Caco-2 (cell line): ENCODE data around the gene SMIM23. TPM values are rescaled to one million over a fixed set of nuclear protein-coding genes. Genes with fewer than 3 reads are reported as not detected.

Experiments used
- BruUV-seq: library from RNA; stranded (reverse); fragments of 400-500 nt; replicated peaks from 2 replicates; lab custom pipeline; 2021; lab: Mats Ljungman, UMichigan
- CTCF ChIA-PET: fragments of 300-600 bp; sonication (Branson Sonifier 250); formaldehyde crosslinking; loops from one replicate; lab custom pipeline; 2022; ENCODE audit warnings: antibody characterized with exemption; lab: Charles Lee
- POLR2A ChIA-PET: fragments of 300-600 bp; sonication (Branson Sonifier 250); formaldehyde crosslinking; loops from one replicate; lab custom pipeline; 2022; ENCODE audit warnings: antibody characterized with exemption; lab: Charles Lee
- DNase-seq, 2 experiments: peaks; one replicate each; pipeline versions ENCODE4 v3.0.0 to v3.0.0-alpha.2; 2020 to 2022
- H3K27me3 ChIP-seq: replicated peaks from 2 replicates; pipeline ENCODE4 v1.6.0; 2011; ENCODE audit warnings: low read length; ENCODE audit not compliant: control insufficient read depth, insufficient read depth
- H3K36me3 ChIP-seq: 2 replicates; pipeline ENCODE4 v1.5.1; 2011; ENCODE audit warnings: low read length; ENCODE audit not compliant: control insufficient read depth, insufficient read depth
- H3K4me1 ChIP-seq: fragments of 250-450 bp; sonication (Bioruptor Pico); 2 replicates; pipeline ENCODE4 v1.5.1; 2020; ENCODE audit warnings: mild to moderate bottlenecking
- H3K4me3 ChIP-seq: 2 replicates; pipeline ENCODE4 v1.5.1; 2011; ENCODE audit warnings: low read depth, mild to moderate bottlenecking, control low read depth, low read length
- H3K9me3 ChIP-seq: fragments of 250-450 bp; sonication (Bioruptor Pico); 2 replicates; pipeline ENCODE4 v1.5.1; 2020; ENCODE audit warnings: mild to moderate bottlenecking, moderate library complexity
- H3K27ac Mint-ChIP-seq: one replicate; pipeline ENCODE4 v1.8.0; 2022; ENCODE audit warnings: mixed read lengths; ENCODE audit not compliant: unreplicated experiment
- H3K27me3 Mint-ChIP-seq: one replicate; pipeline ENCODE4 v1.8.0; 2022; ENCODE audit warnings: mixed read lengths; ENCODE audit not compliant: insufficient read depth, unreplicated experiment
- H3K36me3 Mint-ChIP-seq: one replicate; pipeline ENCODE4 v1.8.0; 2022; ENCODE audit warnings: mild to moderate bottlenecking, mixed read lengths; ENCODE audit not compliant: insufficient read depth, unreplicated experiment
- H3K4me1 Mint-ChIP-seq: one replicate; pipeline ENCODE4 v1.8.0; 2022; ENCODE audit warnings: low read depth, mixed read lengths; ENCODE audit not compliant: unreplicated experiment
- H3K4me3 Mint-ChIP-seq: one replicate; pipeline ENCODE4 v1.8.0; 2022; ENCODE audit warnings: mild to moderate bottlenecking, moderate library complexity, mixed read lengths; ENCODE audit not compliant: unreplicated experiment
- H3K9me3 Mint-ChIP-seq: one replicate; pipeline ENCODE4 v1.8.0; 2022; ENCODE audit warnings: mixed read lengths; ENCODE audit not compliant: unreplicated experiment
- intact Hi-C: fragments of 100-400 bp; cut with micrococcal nuclease; formaldehyde crosslinking; loops from one replicate; pipeline ENCODE4 v1.10.0; 2022; ENCODE audit not compliant: unreplicated experiment
- total RNA-seq: library from RNA; stranded (reverse); gene quantifications from 2 replicates; pipeline ENCODE4 v1.2.3, GENCODE V29; 2022
- TF ChIP-seq, protein P1 (sequence below), 2 experiments: fragments of 200-600 bp in 1 of 2; IDR thresholded peaks; 1 replicate in 1 of 2; 2 replicates in 1 of 2; pipeline versions ENCODE4 v1.5.1 to v1.8.0; 2011 to 2022; ENCODE audit warnings: antibody characterized with exemption in 1 of 2, control low read depth in 1 of 2, inconsistent platforms in 1 of 2, low read depth in 1 of 2, low read length in 1 of 2, mild to moderate bottlenecking in 1 of 2, moderate library complexity in 1 of 2; ENCODE audit not compliant: insufficient read depth in 1 of 2, severe bottlenecking in 1 of 2, unreplicated experiment in 1 of 2

Gene SMIM23
- total RNA-seq, 1 experiment from 2014 or later = not detected

DNA sequence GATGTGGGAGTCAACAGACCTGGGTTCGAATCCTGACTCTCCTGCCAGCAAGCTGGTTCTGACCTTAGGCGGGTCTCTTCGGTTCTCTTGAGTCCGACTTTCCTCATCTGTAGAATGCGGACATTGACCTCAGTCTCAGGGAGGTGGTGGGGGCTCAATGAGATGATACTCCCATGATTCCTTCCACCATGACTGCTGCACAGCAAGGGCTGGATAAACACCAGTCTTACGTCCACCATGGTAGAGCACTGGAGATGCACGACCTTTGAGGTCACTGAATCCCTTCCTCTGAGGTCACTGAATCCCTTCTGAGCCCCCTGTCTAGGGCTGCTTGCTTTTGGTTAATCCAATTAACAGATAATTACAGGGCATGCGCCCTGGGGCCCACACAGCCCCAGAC, 12.5 kb upstream of the SMIM23 start:
- Histone ChIP-seq H3K4me3 (no peak overlapping the region), H3K36me3 (no peaks in the 10 kb centered on the region), H3K9me3 (no peaks in the 10 kb centered on the region), H3K27me3 (no peaks in the 10 kb centered on the region), H3K4me1 (no peaks in the 10 kb centered on the region)
- ChIA-PET POLR2A (no interaction called here), CTCF (no interaction called here)
- Mint-ChIP-seq H3K36me3 (no peaks in the 10 kb centered on the region), H3K9me3 (no peaks in the 10 kb centered on the region), H3K27ac (no peak overlapping the region), H3K4me1 (no peaks in the 10 kb centered on the region), H3K27me3 (peaks cover 2% of the 10 kb centered on the region), H3K4me3 (no peak overlapping the region)
- TF ChIP-seq, protein P1, sequence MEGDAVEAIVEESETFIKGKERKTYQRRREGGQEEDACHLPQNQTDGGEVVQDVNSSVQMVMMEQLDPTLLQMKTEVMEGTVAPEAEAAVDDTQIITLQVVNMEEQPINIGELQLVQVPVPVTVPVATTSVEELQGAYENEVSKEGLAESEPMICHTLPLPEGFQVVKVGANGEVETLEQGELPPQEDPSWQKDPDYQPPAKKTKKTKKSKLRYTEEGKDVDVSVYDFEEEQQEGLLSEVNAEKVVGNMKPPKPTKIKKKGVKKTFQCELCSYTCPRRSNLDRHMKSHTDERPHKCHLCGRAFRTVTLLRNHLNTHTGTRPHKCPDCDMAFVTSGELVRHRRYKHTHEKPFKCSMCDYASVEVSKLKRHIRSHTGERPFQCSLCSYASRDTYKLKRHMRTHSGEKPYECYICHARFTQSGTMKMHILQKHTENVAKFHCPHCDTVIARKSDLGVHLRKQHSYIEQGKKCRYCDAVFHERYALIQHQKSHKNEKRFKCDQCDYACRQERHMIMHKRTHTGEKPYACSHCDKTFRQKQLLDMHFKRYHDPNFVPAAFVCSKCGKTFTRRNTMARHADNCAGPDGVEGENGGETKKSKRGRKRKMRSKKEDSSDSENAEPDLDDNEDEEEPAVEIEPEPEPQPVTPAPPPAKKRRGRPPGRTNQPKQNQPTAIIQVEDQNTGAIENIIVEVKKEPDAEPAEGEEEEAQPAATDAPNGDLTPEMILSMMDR (IDR thresholded peaks at IDR 0.05; ENCODE audit: insufficient read depth in 1 of 2, low read depth in 1 of 2, low read length in 1 of 2, severe bottlenecking in 1 of 2, unreplicated experiment in 1 of 2) = no peak
- no peak for DNase-seq
- no TSS peak for BruUV-seq
- intact Hi-C loops = loop anchor here (5.0 kb wide), 1 partner anchor 134 kb away; no protein-coding TSS in a partner anchor

DNA sequence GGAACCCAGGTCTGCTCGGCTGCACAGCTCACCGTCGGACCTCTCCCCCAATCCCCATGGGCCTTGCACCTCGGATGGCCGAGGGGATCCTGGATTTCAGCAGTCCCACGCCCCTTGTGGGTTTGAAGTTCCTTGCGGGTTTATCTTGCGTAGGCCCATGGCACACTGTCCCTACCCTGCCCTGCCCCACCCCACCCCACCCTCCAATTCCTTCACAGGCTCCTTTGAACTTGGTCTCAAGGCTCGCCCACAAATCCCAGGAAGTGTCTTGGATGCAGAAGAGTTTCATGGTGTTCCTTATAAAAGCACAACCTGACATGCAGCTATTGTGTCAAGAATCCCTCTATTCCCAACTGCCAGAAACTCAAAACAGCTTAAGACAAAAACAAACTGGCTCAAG, 11.2 kb upstream of the SMIM23 start:
- CTCF ChIA-PET = no interaction called here
- H3K4me1 Mint-ChIP-seq = no peaks in the 10 kb centered on the region
- no peak overlapping the region for H3K27ac Mint-ChIP-seq
- peaks cover 4% of the 10 kb centered on the region for H3K27me3 Mint-ChIP-seq
- Histone ChIP-seq H3K9me3 (no peaks in the 10 kb centered on the region), H3K36me3 (no peaks in the 10 kb centered on the region), H3K27me3 (no peaks in the 10 kb centered on the region), H3K4me1 (no peaks in the 10 kb centered on the region), H3K4me3 (no peak overlapping the region)
- BruUV-seq = no TSS peak
- H3K4me3 Mint-ChIP-seq = no peak overlapping the region
- TF ChIP-seq, protein P1 (IDR thresholded peaks at IDR 0.05; ENCODE audit: insufficient read depth in 1 of 2, low read depth in 1 of 2, low read length in 1 of 2, severe bottlenecking in 1 of 2, unreplicated experiment in 1 of 2) = no peak
- no peaks in the 10 kb centered on the region for H3K36me3 Mint-ChIP-seq
- no peak for DNase-seq
- no peaks in the 10 kb centered on the region for H3K9me3 Mint-ChIP-seq
- intact Hi-C loops = loop anchor here (5.0 kb wide), 1 partner anchor 133 kb away; no protein-coding TSS in a partner anchor
- POLR2A ChIA-PET = no interaction called here

DNA sequence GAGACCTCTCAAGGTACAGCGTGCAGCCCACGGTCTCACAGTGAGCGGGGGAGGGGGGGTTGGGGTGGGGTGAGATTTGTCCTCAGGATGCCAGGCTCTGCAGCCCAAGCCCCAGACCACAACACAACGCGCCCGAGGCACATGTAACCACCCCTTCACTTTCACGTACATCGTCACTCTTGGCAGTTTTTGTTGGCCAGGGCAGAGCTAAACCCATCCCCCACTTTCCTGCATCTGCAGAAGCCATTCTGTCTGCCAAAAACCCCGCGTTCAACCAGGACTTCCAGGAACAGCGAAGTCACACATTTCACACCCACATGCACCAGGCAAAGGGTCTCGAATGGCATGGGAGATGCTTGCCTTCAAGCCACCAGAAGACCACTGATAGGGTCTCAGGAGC, 9.4 kb upstream of the SMIM23 start:
- Histone ChIP-seq H3K27me3 (no peaks in the 10 kb centered on the region), H3K36me3 (no peaks in the 10 kb centered on the region), H3K4me3 (no peak overlapping the region), H3K9me3 (no peaks in the 10 kb centered on the region), H3K4me1 (no peaks in the 10 kb centered on the region)
- no peak overlapping the region for H3K27ac Mint-ChIP-seq
- peaks cover 4% of the 10 kb centered on the region for H3K27me3 Mint-ChIP-seq
- no peak for DNase-seq
- POLR2A ChIA-PET = no interaction called here
- no peaks in the 10 kb centered on the region for H3K4me1 Mint-ChIP-seq
- CTCF ChIA-PET = no interaction called here
- BruUV-seq = no TSS peak
- no peak overlapping the region for H3K4me3 Mint-ChIP-seq
- H3K9me3 Mint-ChIP-seq = peaks cover 2% of the 10 kb centered on the region
- no peaks in the 10 kb centered on the region for H3K36me3 Mint-ChIP-seq
- TF ChIP-seq, protein P1 (IDR thresholded peaks at IDR 0.05; ENCODE audit: insufficient read depth in 1 of 2, low read depth in 1 of 2, low read length in 1 of 2, severe bottlenecking in 1 of 2, unreplicated experiment in 1 of 2) = no peak
- intact Hi-C loops = no loop called here
